DOHH2 (cell line): ENCODE measurements around the gene SARNP.
A peak's percentile ranks its signal among the peaks of the same experiment; 100 is the strongest.
"Not testable (repeated sequence)": the region's sequence is repeated elsewhere in the genome, so short reads cannot be mapped to it uniquely, and the experiment has no call there.

Experiments
- H3F3A ChIP-seq: fragments of 200-600 bp; sonication (generic), shearing (Covaris generic); 2 replicates; pipeline ENCODE4 v1.6.0; 2016; ENCODE audit warnings: antibody characterized with exemption, mild to moderate bottlenecking; ENCODE audit not compliant: control insufficient read depth, insufficient read depth
- H3K27ac ChIP-seq: fragments of 200-600 bp; sonication (generic); 2 replicates; pipeline ENCODE4 v1.5.1; 2014; ENCODE audit warnings: low read depth, mild to moderate bottlenecking, low read length, moderate library complexity
- H3K27me3 ChIP-seq: fragments of 200-600 bp; sonication (generic); 2 replicates; pipeline ENCODE4 v1.6.1; 2014; ENCODE audit warnings: mild to moderate bottlenecking, low read length, mixed read lengths; ENCODE audit not compliant: control insufficient read depth
- H3K36me3 ChIP-seq: fragments of 200-600 bp; sonication (generic); 2 replicates; pipeline ENCODE4 v1.6.1; 2014; ENCODE audit warnings: mild to moderate bottlenecking, low read length, moderate library complexity, mixed read lengths; ENCODE audit not compliant: control insufficient read depth
- H3K4me1 ChIP-seq: fragments of 200-600 bp; sonication (generic); 2 replicates; pipeline ENCODE4 v1.6.1; 2014; ENCODE audit warnings: mild to moderate bottlenecking, low read length, mixed read lengths; ENCODE audit not compliant: control insufficient read depth
- H3K4me2 ChIP-seq: fragments of 200-600 bp; sonication (generic); 2 replicates; pipeline ENCODE4 v1.6.0; 2014; ENCODE audit warnings: mild to moderate bottlenecking, low read length, moderate library complexity
- H3K4me3 ChIP-seq: fragments of 200-600 bp; sonication (generic); 2 replicates; pipeline ENCODE4 v1.5.1; 2014; ENCODE audit warnings: mild to moderate bottlenecking, low read length, mixed read lengths
- H3K79me2 ChIP-seq: fragments of 200-600 bp; sonication (generic); 2 replicates; pipeline ENCODE4 v1.6.1; 2014; ENCODE audit warnings: mild to moderate bottlenecking, low read length, mixed read lengths; ENCODE audit not compliant: control insufficient read depth
- H3K9me2 ChIP-seq: fragments of 200-600 bp; sonication (generic); replicated peaks from 2 replicates; pipeline ENCODE4 v1.6.1; 2014; ENCODE audit warnings: mild to moderate bottlenecking, low read length, mixed read lengths; ENCODE audit not compliant: control insufficient read depth
- H3K9me3 ChIP-seq: fragments of 200-600 bp; sonication (generic); 2 replicates; pipeline ENCODE4 v1.6.1; 2014; ENCODE audit warnings: antibody characterized with exemption, low read length, mixed read lengths; ENCODE audit not compliant: control insufficient read depth, insufficient read depth
- H4K20me1 ChIP-seq: fragments of 200-600 bp; sonication (generic); 2 replicates; pipeline ENCODE4 v1.6.0; 2014; ENCODE audit warnings: low read depth, mild to moderate bottlenecking, antibody characterized with exemption, low read length, moderate library complexity; ENCODE audit not compliant: control insufficient read depth, insufficient read depth
- EZH2phosphoT487 ChIP-seq: fragments of 200-600 bp; sonication (generic); IDR thresholded peaks from 2 replicates; pipeline ENCODE4 v1.6.1; 2017; ENCODE audit warnings: borderline replicate concordance, mild to moderate bottlenecking, antibody characterized with exemption, low read length, moderate library complexity, mixed read lengths
- TF ChIP-seq, protein P1 (sequence below): fragments of 200-600 bp; sonication (generic); IDR thresholded peaks from one replicate; pipeline ENCODE4 v1.5.1; 2014; ENCODE audit warnings: antibody characterized with exemption, mild to moderate bottlenecking, low read depth, low read length; ENCODE audit not compliant: poor library complexity, severe bottlenecking

SARNP gene

DNA sequence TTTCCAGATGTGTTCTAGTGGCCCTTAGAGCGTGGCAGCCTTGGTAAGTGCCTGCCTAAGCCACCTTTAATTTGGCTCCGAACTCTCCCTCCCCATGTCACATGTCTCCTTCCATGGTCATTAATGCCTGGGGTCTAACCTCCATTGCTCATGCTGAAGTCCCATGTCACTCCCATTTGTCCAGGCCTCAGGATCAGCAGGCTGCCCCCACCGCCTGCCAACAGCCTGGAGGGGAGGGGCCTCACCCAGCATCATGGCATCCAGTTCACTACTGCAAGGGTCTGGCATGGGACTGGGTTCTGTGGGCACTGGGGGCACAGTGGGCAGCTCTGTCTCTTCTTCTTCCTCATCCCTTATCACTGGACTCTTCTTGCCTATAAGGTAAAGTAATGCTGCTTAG lies 20.8 kb upstream of the SARNP start:
- Histone ChIP-seq H3K4me1 (no peaks in the 10 kb centered on the region), H3K27me3 (no peaks in the 10 kb centered on the region; the same call in 1 of the 2 replicates), H3K27ac (no peak overlapping the region), H4K20me1 (no peaks in the 10 kb centered on the region), H3F3A (no peaks in the 10 kb centered on the region), H3K9me2 (no peaks in the 10 kb centered on the region), H3K79me2 (no peaks in the 10 kb centered on the region), H3K9me3 (no peaks in the 10 kb centered on the region), H3K36me3 (no peaks in the 10 kb centered on the region), H3K4me2 (no peak overlapping the region), H3K4me3 (no peak overlapping the region)
- TF ChIP-seq EZH2phosphoT487, result no peak
- TF ChIP-seq, protein P1, sequence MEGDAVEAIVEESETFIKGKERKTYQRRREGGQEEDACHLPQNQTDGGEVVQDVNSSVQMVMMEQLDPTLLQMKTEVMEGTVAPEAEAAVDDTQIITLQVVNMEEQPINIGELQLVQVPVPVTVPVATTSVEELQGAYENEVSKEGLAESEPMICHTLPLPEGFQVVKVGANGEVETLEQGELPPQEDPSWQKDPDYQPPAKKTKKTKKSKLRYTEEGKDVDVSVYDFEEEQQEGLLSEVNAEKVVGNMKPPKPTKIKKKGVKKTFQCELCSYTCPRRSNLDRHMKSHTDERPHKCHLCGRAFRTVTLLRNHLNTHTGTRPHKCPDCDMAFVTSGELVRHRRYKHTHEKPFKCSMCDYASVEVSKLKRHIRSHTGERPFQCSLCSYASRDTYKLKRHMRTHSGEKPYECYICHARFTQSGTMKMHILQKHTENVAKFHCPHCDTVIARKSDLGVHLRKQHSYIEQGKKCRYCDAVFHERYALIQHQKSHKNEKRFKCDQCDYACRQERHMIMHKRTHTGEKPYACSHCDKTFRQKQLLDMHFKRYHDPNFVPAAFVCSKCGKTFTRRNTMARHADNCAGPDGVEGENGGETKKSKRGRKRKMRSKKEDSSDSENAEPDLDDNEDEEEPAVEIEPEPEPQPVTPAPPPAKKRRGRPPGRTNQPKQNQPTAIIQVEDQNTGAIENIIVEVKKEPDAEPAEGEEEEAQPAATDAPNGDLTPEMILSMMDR, result no peak

DNA sequence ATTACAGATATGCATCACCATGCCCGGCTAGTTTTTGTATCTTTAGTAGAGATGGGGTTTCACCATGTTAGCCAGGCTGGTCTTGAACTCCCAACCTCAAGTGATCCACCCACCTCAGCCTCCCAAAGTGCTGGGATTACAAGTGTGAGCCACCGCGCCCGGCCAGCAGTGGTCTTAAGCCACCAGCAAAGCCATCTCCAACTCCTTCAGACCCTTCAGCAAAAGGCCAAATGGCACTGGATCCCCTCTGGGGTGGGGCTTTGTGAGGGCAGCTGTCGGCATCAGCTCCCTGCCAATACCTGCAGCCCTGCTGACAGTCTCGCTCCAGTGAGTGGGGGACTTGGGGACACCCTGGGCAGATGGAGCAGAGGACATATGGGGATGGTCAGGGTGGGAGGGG lies 16.9 kb upstream of the SARNP start:
- H3K79me2 ChIP-seq, result peaks cover 13% of the 10 kb centered on the region
- not testable (repeated sequence) for H3K36me3 ChIP-seq, H3K27me3 ChIP-seq, H4K20me1 ChIP-seq, H3K4me3 ChIP-seq, H3K4me2 ChIP-seq, H3F3A ChIP-seq, H3K4me1 ChIP-seq, H3K9me2 ChIP-seq, H3K27ac ChIP-seq, H3K9me3 ChIP-seq

DNA sequence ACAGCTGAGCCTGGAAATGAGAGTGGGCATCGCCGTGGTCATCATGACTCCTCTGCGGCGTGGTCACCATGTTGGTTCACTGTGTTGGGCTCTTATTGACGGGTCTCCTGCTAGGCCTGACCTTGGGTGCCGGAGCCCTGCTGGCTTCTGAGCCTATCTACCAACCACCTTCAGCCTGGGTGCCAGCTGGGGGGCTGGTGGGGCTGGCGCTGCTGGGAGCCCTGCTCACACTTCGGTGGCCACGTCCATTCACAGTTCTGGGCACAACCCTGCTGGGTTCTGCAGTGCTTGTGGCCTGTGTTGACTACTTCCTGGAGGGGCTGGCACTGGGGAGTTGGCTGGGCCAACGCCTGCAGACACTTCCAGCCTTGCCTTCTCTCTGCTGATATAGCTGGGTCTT lies 15.5 kb upstream of the SARNP start:
- peaks cover 14% of the 10 kb centered on the region for H3K36me3 ChIP-seq
- TF ChIP-seq, protein P1, result no peak
- no peak for TF ChIP-seq EZH2phosphoT487
- H3K79me2 ChIP-seq, result peaks cover 26% of the 10 kb centered on the region
- no peaks in the 10 kb centered on the region for H4K20me1 ChIP-seq
- H3K9me3 ChIP-seq, result no peaks in the 10 kb centered on the region
- no peak overlapping the region for H3K27ac ChIP-seq
- H3K4me1 ChIP-seq, result peaks cover 14% of the 10 kb centered on the region
- H3K27me3 ChIP-seq, result no peaks in the 10 kb centered on the region
- no peak overlapping the region for H3K4me3 ChIP-seq
- no peaks in the 10 kb centered on the region for H3K9me2 ChIP-seq
- no peak overlapping the region for H3K4me2 ChIP-seq
- H3F3A ChIP-seq, result peaks cover 2% of the 10 kb centered on the region

DNA sequence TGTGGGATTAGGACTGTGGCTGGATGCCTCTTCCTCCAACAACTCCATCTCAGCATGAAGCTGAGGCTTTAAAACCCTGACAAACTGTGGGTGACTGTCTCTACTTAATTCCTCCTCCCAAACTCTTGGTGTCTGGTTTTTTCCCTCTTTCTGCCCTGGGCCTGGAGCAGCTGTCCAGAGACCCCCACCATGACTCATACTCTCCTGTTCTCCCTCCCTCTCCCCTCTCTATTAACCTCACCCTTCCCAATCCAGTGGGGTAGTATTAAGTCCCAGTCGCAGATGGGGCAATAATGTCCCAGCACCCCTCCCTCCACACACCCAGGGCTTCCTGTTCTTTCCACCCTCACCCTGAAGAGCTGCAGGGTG lies 13.9 kb upstream of the SARNP start:
- TF ChIP-seq, protein P1, result no peak
- TF ChIP-seq EZH2phosphoT487, result no peak
- Histone ChIP-seq H4K20me1 (no peaks in the 10 kb centered on the region), H3K36me3 (peaks cover 28% of the 10 kb centered on the region), H3K4me1 (peaks cover 23% of the 10 kb centered on the region), H3K4me2 (peak overlapping the region; percentile 87), H3F3A (peaks cover 6% of the 10 kb centered on the region), H3K9me2 (no peaks in the 10 kb centered on the region), H3K27me3 (no peaks in the 10 kb centered on the region), H3K27ac (no peak overlapping the region), H3K4me3 (peak overlapping the region; percentile 96), H3K79me2 (peaks cover 42% of the 10 kb centered on the region), H3K9me3 (no peaks in the 10 kb centered on the region)
